BLaER1 (cell line): ENCODE results near the gene RAB8A.
A peak's percentile ranks its signal among the peaks of the same experiment; 100 is the strongest.

Experiments used
- H3K27ac ChIP-seq: shearing (Covaris generic); formaldehyde crosslinking; 2 replicates; pipeline ENCODE4 v1.8.1; 2022
- H3K27me3 ChIP-seq: shearing (Covaris generic); formaldehyde crosslinking; 2 replicates; pipeline ENCODE4 v1.8.1; 2022
- H3K36me3 ChIP-seq: shearing (Covaris generic); formaldehyde crosslinking; 2 replicates; pipeline ENCODE4 v1.8.1; 2022
- H3K4me1 ChIP-seq: shearing (Covaris generic); formaldehyde crosslinking; 2 replicates; pipeline ENCODE4 v1.8.1; 2022
- H3K4me2 ChIP-seq: shearing (Covaris generic); formaldehyde crosslinking; 2 replicates; pipeline ENCODE4 v1.8.1; 2022
- H3K4me3 ChIP-seq: shearing (Covaris generic); formaldehyde crosslinking; 2 replicates; pipeline ENCODE4 v1.8.1; 2022
- H3K9ac ChIP-seq: shearing (Covaris generic); formaldehyde crosslinking; 2 replicates; pipeline ENCODE4 v1.8.1; 2022
- H3K9me3 ChIP-seq: shearing (Covaris generic); formaldehyde crosslinking; 2 replicates; pipeline ENCODE4 v1.8.1; 2022
- H4K20me1 ChIP-seq: shearing (Covaris generic); formaldehyde crosslinking; 2 replicates; pipeline ENCODE4 v1.8.1; 2022
- Cebpa-rat ChIP-seq: shearing (Covaris generic); IDR thresholded peaks from 2 replicates; pipeline ENCODE4 v1.8.1; 2022

RAB8A gene

GRCh38 chr19:16121141-16121540 is 9.5 kb downstream of the RAB8A start:
- no peak overlapping the region for H3K4me2 ChIP-seq
- H4K20me1 ChIP-seq, result no peaks in the 10 kb centered on the region
- H3K4me1 ChIP-seq, result peaks cover 86% of the 10 kb centered on the region
- peak overlapping the region; percentile 94 for H3K27ac ChIP-seq
- TF ChIP-seq Cebpa-rat, result no peak
- H3K36me3 ChIP-seq, result peaks cover 75% of the 10 kb centered on the region
- H3K27me3 ChIP-seq, result no peaks in the 10 kb centered on the region
- H3K9ac ChIP-seq, result no peak overlapping the region
- H3K9me3 ChIP-seq, result no peaks in the 10 kb centered on the region
- no peak overlapping the region for H3K4me3 ChIP-seq

- Histone ChIP-seq H3K4me2 (no peak overlapping the region), H3K9me3 (no peaks in the 10 kb centered on the region), H3K36me3 (peaks cover 83% of the 10 kb centered on the region), H3K27me3 (no peaks in the 10 kb centered on the region), H3K4me3 (no peak overlapping the region), H4K20me1 (no peaks in the 10 kb centered on the region), H3K27ac (0 out of 2 replicates have a peak overlapping the region, but pooled peaks have one; percentile 94), H3K9ac (no peak overlapping the region), H3K4me1 (peaks cover 81% of the 10 kb centered on the region)
- TF ChIP-seq Cebpa-rat, result no peak
Measured at GRCh38 chr19:16121967-16122366, 10.3 kb downstream of the RAB8A start.

GRCh38 chr19:16124953-16125352 is 13.3 kb downstream of the RAB8A start:
- Histone ChIP-seq H3K9ac (no peak overlapping the region), H3K4me1 (peaks cover 81% of the 10 kb centered on the region), H3K9me3 (no peaks in the 10 kb centered on the region), H3K4me3 (no peak overlapping the region), H3K27me3 (no peaks in the 10 kb centered on the region), H4K20me1 (no peaks in the 10 kb centered on the region), H3K36me3 (peaks cover 100% of the 10 kb centered on the region), H3K4me2 (no peak overlapping the region), H3K27ac (peak overlapping the region; percentile 70; the same call in 1 of the 2 replicates)
- TF ChIP-seq Cebpa-rat, result no peak

- H3K36me3 ChIP-seq, result peaks cover 100% of the 10 kb centered on the region
- TF ChIP-seq Cebpa-rat, result no peak
- H3K27ac ChIP-seq, result peak overlapping the region; percentile 70; the same call in 1 of the 2 replicates
- H3K9ac ChIP-seq, result peak overlapping the region; percentile 25; the same call in 1 of the 2 replicates
- no peaks in the 10 kb centered on the region for H3K27me3 ChIP-seq
- no peaks in the 10 kb centered on the region for H4K20me1 ChIP-seq
- H3K9me3 ChIP-seq, result no peaks in the 10 kb centered on the region
- H3K4me2 ChIP-seq, result no peak overlapping the region
- peaks cover 81% of the 10 kb centered on the region for H3K4me1 ChIP-seq
- H3K4me3 ChIP-seq, result no peak overlapping the region
Measured at GRCh38 chr19:16125737-16126495, 14.2 kb downstream of the RAB8A start.

GRCh38 chr19:16127080-16127479 is 15.4 kb downstream of the RAB8A start:
- peaks cover 3% of the 10 kb centered on the region; the same call in 1 of the 2 replicates for H3K9me3 ChIP-seq
- H3K4me2 ChIP-seq, result no peak overlapping the region
- H3K4me1 ChIP-seq, result peaks cover 84% of the 10 kb centered on the region
- H3K27ac ChIP-seq, result peak overlapping the region; percentile 70
- no peak overlapping the region for H3K4me3 ChIP-seq
- TF ChIP-seq Cebpa-rat, result no peak
- H3K9ac ChIP-seq, result 0 out of 2 replicates have a peak overlapping the region, but pooled peaks have one; percentile 1
- H4K20me1 ChIP-seq, result no peaks in the 10 kb centered on the region
- H3K36me3 ChIP-seq, result peaks cover 100% of the 10 kb centered on the region
- no peaks in the 10 kb centered on the region for H3K27me3 ChIP-seq

- Histone ChIP-seq H3K27ac (peak overlapping the region; percentile 70), H3K36me3 (peaks cover 100% of the 10 kb centered on the region), H4K20me1 (no peaks in the 10 kb centered on the region), H3K9me3 (peaks cover 3% of the 10 kb centered on the region; the same call in 1 of the 2 replicates), H3K4me1 (peaks cover 85% of the 10 kb centered on the region), H3K4me3 (no peak overlapping the region), H3K4me2 (peak overlapping the region; percentile 8; the same call in 1 of the 2 replicates), H3K9ac (peak overlapping the region; percentile 41; the same call in 1 of the 2 replicates), H3K27me3 (no peaks in the 10 kb centered on the region)
- TF ChIP-seq Cebpa-rat, result no peak
Measured at GRCh38 chr19:16127776-16128371, 16.2 kb downstream of the RAB8A start.

GRCh38 chr19:16131648-16132047 is 20.0 kb downstream of the RAB8A start:
- peaks cover 3% of the 10 kb centered on the region; the same call in 1 of the 2 replicates for H3K9me3 ChIP-seq
- peaks cover 94% of the 10 kb centered on the region for H3K4me1 ChIP-seq
- peak overlapping the region; percentile 82 for H3K4me2 ChIP-seq
- no peak overlapping the region for H3K4me3 ChIP-seq
- peak overlapping the region; percentile 78; the same call in 1 of the 2 replicates for H3K27ac ChIP-seq
- no peaks in the 10 kb centered on the region for H4K20me1 ChIP-seq
- no peak for TF ChIP-seq Cebpa-rat
- no peak overlapping the region for H3K9ac ChIP-seq
- no peaks in the 10 kb centered on the region for H3K27me3 ChIP-seq
- H3K36me3 ChIP-seq, result peaks cover 92% of the 10 kb centered on the region

GRCh38 chr19:16133818-16134217 is 22.1 kb downstream of the RAB8A start:
- Histone ChIP-seq H3K36me3 (peaks cover 71% of the 10 kb centered on the region), H3K27ac (peak overlapping the region; percentile 78), H3K4me2 (peak overlapping the region; percentile 82), H3K4me3 (no peak overlapping the region), H3K27me3 (no peaks in the 10 kb centered on the region), H3K9ac (no peak overlapping the region), H3K9me3 (peaks cover 3% of the 10 kb centered on the region; the same call in 1 of the 2 replicates), H3K4me1 (peaks cover 94% of the 10 kb centered on the region), H4K20me1 (no peaks in the 10 kb centered on the region)
- no peak for TF ChIP-seq Cebpa-rat

GRCh38 chr19:16134510-16134909 is 22.8 kb downstream of the RAB8A start:
- Histone ChIP-seq H3K4me1 (peaks cover 94% of the 10 kb centered on the region), H3K27ac (peak overlapping the region; percentile 78; the same call in 1 of the 2 replicates), H4K20me1 (no peaks in the 10 kb centered on the region), H3K9ac (no peak overlapping the region), H3K27me3 (no peaks in the 10 kb centered on the region), H3K36me3 (peaks cover 64% of the 10 kb centered on the region), H3K4me3 (no peak overlapping the region), H3K9me3 (peaks cover 3% of the 10 kb centered on the region; the same call in 1 of the 2 replicates), H3K4me2 (peak overlapping the region; percentile 82)
- no peak for TF ChIP-seq Cebpa-rat
